A549 (cell line): ENCODE measurements around the gene PLGRKT. TPM values are rescaled to one million over a fixed set of nuclear protein-coding genes. Genes with fewer than 3 reads are reported as not detected.

Source experiments
- ATAC-seq, 2 experiments: fragments of 200-7000 bp in 1 of 2; fragments of >200 bp in 1 of 2; cut with Nextera tagmentation in 1 of 2; cut with Tn5 transposase in 1 of 2; 3 replicates each; pipeline versions ENCODE4 v1.8.0 to v1.9.1; 2018 to 2020; ENCODE audit warnings: mild to moderate bottlenecking in 1 of 2, moderate library complexity in 1 of 2
- CTCF ChIA-PET: fragments of 300-600 bp; sonication (Branson Sonifier 250); formaldehyde crosslinking; extraction: SDS; loops from one replicate; lab custom pipeline; 2021; ENCODE audit warnings: antibody characterized with exemption, inconsistent platforms; lab: Yijun Ruan, JAX
- POLR2A ChIA-PET: fragments of 350-600 bp; formaldehyde crosslinking; extraction: SDS; loops from one replicate; lab custom pipeline; 2021; ENCODE audit warnings: antibody characterized with exemption, inconsistent platforms; lab: Yijun Ruan, JAX
- DNase-seq, 2 experiments: peaks; one replicate each; pipeline versions ENCODE4 v3.0.0 to v3.0.0-alpha.2; 2011 to 2016; ENCODE audit warnings: low read depth in 1 of 2, low spot score in 1 of 2
- FAIRE-seq: peaks from 2 replicates; lab custom pipeline; 2011; peaks lifted over from hg19 to GRCh38; lab: Jason Lieb, UNC
- H3K27ac ChIP-seq, 2 experiments: fragments of >200 bp; sonication (Bioruptor Twin); formaldehyde crosslinking; 3 replicates each; pipeline ENCODE4 v1.5.1; 2016 to 2017
- H3K4me1 ChIP-seq: fragments of >200 bp; sonication (Bioruptor Twin); formaldehyde crosslinking; 3 replicates; pipeline ENCODE4 v1.6.1; 2016
- H3K4me2 ChIP-seq: fragments of >200 bp; sonication (Bioruptor Twin); formaldehyde crosslinking; 3 replicates; pipeline ENCODE4 v1.6.1; 2016
- H3K4me3 ChIP-seq: fragments of >200 bp; sonication (Bioruptor Twin); formaldehyde crosslinking; 3 replicates; pipeline ENCODE4 v1.5.1; 2016
- H3K9me3 ChIP-seq: fragments of >200 bp; sonication (Bioruptor Twin); formaldehyde crosslinking; 3 replicates; pipeline ENCODE4 v1.6.1; 2016
- BHLHE40 ChIP-seq: IDR thresholded peaks from 2 replicates; pipeline ENCODE4 v1.6.1; 2012; ENCODE audit warnings: low read depth, low read length, inconsistent platforms
- CBX2 ChIP-seq: fragments of 200-600 bp; sonication (generic); IDR thresholded peaks from 2 replicates; pipeline ENCODE4 v1.6.1; 2016; ENCODE audit warnings: low read depth, mild to moderate bottlenecking, borderline replicate concordance
- CTCF ChIP-seq: fragments of >200 bp; sonication (Bioruptor Twin); formaldehyde crosslinking; IDR thresholded peaks from 3 replicates; pipeline ENCODE4 v1.5.1; 2016
- E2F6 ChIP-seq: IDR thresholded peaks from 2 replicates; pipeline ENCODE4 v1.6.1; 2012; ENCODE audit warnings: low read depth, borderline replicate concordance
- EHMT2 ChIP-seq: fragments of 200-600 bp; sonication (generic); IDR thresholded peaks from 2 replicates; pipeline ENCODE4 v1.6.1; 2016; ENCODE audit warnings: antibody characterized with exemption, low read depth, mild to moderate bottlenecking, moderate library complexity
- EP300 ChIP-seq, 2 experiments: fragments of >200 bp; sonication (Bioruptor Twin); formaldehyde crosslinking; IDR thresholded peaks; 2 replicates in 1 of 2; 3 replicates in 1 of 2; pipeline ENCODE4 v1.6.1; 2016 to 2017
- FOSB ChIP-seq: fragments of 250-450 bp; sonication (Bioruptor Pico); IDR thresholded peaks from 2 replicates; pipeline ENCODE4 v1.5.0; 2020; ENCODE audit warnings: mild to moderate bottlenecking, moderate library complexity
- GATA3 ChIP-seq: IDR thresholded peaks from 2 replicates; pipeline ENCODE4 v1.6.1; 2012; ENCODE audit warnings: borderline replicate concordance
- HDAC2 ChIP-seq: fragments of 200-600 bp; sonication (generic); IDR thresholded peaks from 2 replicates; pipeline ENCODE4 v1.6.1; 2016
- HMGXB4 ChIP-seq: fragments of 250-450 bp; sonication (Bioruptor Pico); IDR thresholded peaks from 2 replicates; pipeline ENCODE4 v1.5.0; 2021; ENCODE audit warnings: mild to moderate bottlenecking, moderate library complexity, borderline replicate concordance
- HOXB5 ChIP-seq: fragments of 250-450 bp; sonication (Bioruptor Pico); IDR thresholded peaks from 2 replicates; pipeline ENCODE4 v1.5.0; 2020; ENCODE audit warnings: mild to moderate bottlenecking, moderate library complexity
- JUN ChIP-seq, 2 experiments: fragments of >200 bp; sonication (Bioruptor Twin); formaldehyde crosslinking; IDR thresholded peaks; 2 replicates in 1 of 2; 3 replicates in 1 of 2; pipeline ENCODE4 v1.6.1; 2016 to 2017
- JUNB ChIP-seq: fragments of >200 bp; sonication (Bioruptor Twin); formaldehyde crosslinking; IDR thresholded peaks from 2 replicates; pipeline ENCODE4 v1.6.1; 2016
- KDM5A ChIP-seq: fragments of 200-600 bp; sonication (generic); IDR thresholded peaks from 2 replicates; pipeline ENCODE4 v1.6.1; 2016; ENCODE audit warnings: antibody characterized with exemption, mild to moderate bottlenecking
- MAX ChIP-seq: IDR thresholded peaks from 2 replicates; pipeline ENCODE4 v1.6.1; 2012
- MYC ChIP-seq: IDR thresholded peaks from 2 replicates; pipeline ENCODE4 v1.6.1; 2012; ENCODE audit warnings: mild to moderate bottlenecking, inconsistent platforms, low read length, improper control_type of control experiment, borderline replicate concordance
- NR3C1 ChIP-seq: fragments of >200 bp; sonication (Bioruptor Twin); formaldehyde crosslinking; IDR thresholded peaks from 3 replicates; pipeline ENCODE4 v1.6.1; 2017
- RAD21 ChIP-seq, 2 experiments: fragments of >200 bp in 1 of 2; sonication (Bioruptor Twin) in 1 of 2; formaldehyde crosslinking in 1 of 2; IDR thresholded peaks in 1 of 2; conservative IDR thresholded peaks in 1 of 2; 2 replicates in 1 of 2; 3 replicates in 1 of 2; pipeline ENCODE4 v1.6.1; 2012 to 2018; ENCODE audit warnings: inconsistent platforms in 1 of 2
- RCOR1 ChIP-seq: fragments of 150-350 bp; IDR thresholded peaks from 2 replicates; pipeline ENCODE4 v1.6.1; 2014; ENCODE audit warnings: antibody characterized with exemption, low read length, low read depth
- RFX5 ChIP-seq: fragments of 450-650 bp; IDR thresholded peaks from 2 replicates; pipeline ENCODE4 v1.7.1; 2014; ENCODE audit warnings: antibody characterized with exemption, mild to moderate bottlenecking, moderate library complexity
- RNF2 ChIP-seq: fragments of 200-600 bp; sonication (generic); IDR thresholded peaks from 2 replicates; pipeline ENCODE4 v1.6.1; 2016; ENCODE audit warnings: low read depth, mild to moderate bottlenecking, antibody characterized with exemption, moderate library complexity, borderline replicate concordance
- TP53 ChIP-seq: fragments of 250-450 bp; sonication (Bioruptor Pico); IDR thresholded peaks from 2 replicates; pipeline ENCODE4 v1.5.0; 2021; ENCODE audit warnings: mild to moderate bottlenecking, moderate library complexity
- USF2 ChIP-seq: fragments of 450-650 bp; IDR thresholded peaks from 2 replicates; pipeline ENCODE4 v1.6.1; 2014; ENCODE audit warnings: antibody characterized with exemption
- ZC3H11A ChIP-seq: fragments of 450-650 bp; IDR thresholded peaks from 2 replicates; pipeline ENCODE4 v1.6.1; 2014; ENCODE audit warnings: antibody characterized with exemption, mild to moderate bottlenecking
- ZFP36 ChIP-seq: fragments of 450-650 bp; IDR thresholded peaks from 2 replicates; pipeline ENCODE4 v1.6.1; 2014; ENCODE audit warnings: borderline replicate concordance; ENCODE audit not compliant: partially characterized antibody
- ZNF302 ChIP-seq: fragments of 250-450 bp; sonication (Bioruptor Pico); IDR thresholded peaks from 2 replicates; pipeline ENCODE4 v1.9.0; 2021; ENCODE audit warnings: inconsistent platforms, mild to moderate bottlenecking, moderate library complexity
- WGBS: methylation state at CpG from one replicate; pipeline ENCODE4 v1.1.6; 2017; ENCODE audit errors: missing lambda C conversion rate; 5-methylcytosine and 5-hydroxymethylcytosine counted together
- polyA plus RNA-seq, 4 experiments: library from polyadenylated mRNA; depleted of rRNA in 3 of 4; stranded (reverse); fragments of >200 nt; fragmentation: RNase III in 1 of 4; extraction: RNeasy Plus Mini Kit Qiagen cat#74134 plus additional on column Dnase treatment in 1 of 4; gene quantifications; 2 replicates in 3 of 4; 3 replicates in 1 of 4; pipeline ENCODE4 v1.2.3, GENCODE V29; 2011 to 2017

Gene PLGRKT
- polyA plus RNA-seq, 2 of the 4 experiments (the other 2 are of a cell fraction): 24.3 to 37.7 TPM

- H3K9me3 ChIP-seq: no peaks in the 10 kb centered on the region
- POLR2A ChIA-PET: no interaction called here
- TF ChIP-seq RCOR1: no peak
- no peak for TF ChIP-seq EHMT2
- no peak for TF ChIP-seq RAD21 (conservative IDR thresholded peaks at IDR 0.05 in 1 of 2, IDR thresholded peaks at IDR 0.05 in 1 of 2)
- no peak for TF ChIP-seq HMGXB4 (CRISPR knock-in tag)
- no peak for TF ChIP-seq HOXB5 (CRISPR knock-in tag)
- TF ChIP-seq FOSB: no peak
- TF ChIP-seq EP300 (IDR thresholded peaks at IDR 0.05): no peak
- no peak for TF ChIP-seq KDM5A
- TF ChIP-seq ZFP36: no peak
- no peak overlapping the region for H3K27ac ChIP-seq
- H3K4me3 ChIP-seq: no peak overlapping the region
- FAIRE-seq (no peak), ATAC-seq (no peak), DNase-seq (no peak)
- no peaks in the 10 kb centered on the region for H3K4me1 ChIP-seq
- WGBS: 82% methylated on average over 5 of the region's 5 CpGs
- H3K4me2 ChIP-seq: no peak overlapping the region
- CTCF ChIA-PET: interaction anchor here (2.0 kb wide), 1 partner anchor 21 kb away, joined by 4 read pairs; no protein-coding TSS in a partner anchor
Observed at GRCh38 chr9:5486988-5487387, 49.3 kb upstream of the PLGRKT start.

- FAIRE-seq (no peak), DNase-seq (no peak)
- POLR2A ChIA-PET: no interaction called here
- TF ChIP-seq RCOR1: no peak
- no peak for TF ChIP-seq E2F6
- TF ChIP-seq, all 56 proteins: peak for 0
- Histone ChIP-seq H3K4me1 (peaks cover under 1% of the 10 kb centered on the region; the same call in 1 of the 3 replicates), H3K27ac (no peak overlapping the region), H3K4me3 (no peak overlapping the region), H3K9me3 (no peaks in the 10 kb centered on the region), H3K4me2 (no peak overlapping the region)
- WGBS: 83% methylated on average over 5 of the region's 5 CpGs
- CTCF ChIA-PET: no interaction called here
- ATAC-seq: no peak
Observed at GRCh38 chr9:5485378-5486085, 47.8 kb upstream of the PLGRKT start.

- POLR2A ChIA-PET: no interaction called here
- CTCF ChIA-PET: interaction anchor here (1.8 kb wide), 1 partner anchor 117 kb away, joined by 4 read pairs; no protein-coding TSS in a partner anchor
- no peaks in the 10 kb centered on the region for H3K9me3 ChIP-seq
- FAIRE-seq (no peak), ATAC-seq (no peak), DNase-seq (no peak)
- H3K4me2 ChIP-seq: no peak overlapping the region
- WGBS: 48% methylated on average over 2 of the region's 2 CpGs
- TF ChIP-seq GATA3 (no peak), RFX5 (no peak), EHMT2 (no peak), USF2 (no peak), ZC3H11A (no peak), MYC (no peak), ZNF302 (no peak), RCOR1 (no peak), TP53 (CRISPR knock-in tag) (no peak), JUNB (no peak), JUN (IDR thresholded peaks at IDR 0.05) (no peak), MAX (no peak), E2F6 (no peak), HDAC2 (no peak), CBX2 (no peak), NR3C1 (no peak), BHLHE40 (no peak), RNF2 (no peak), CTCF (no peak)
- H3K4me1 ChIP-seq: peaks cover 8% of the 10 kb centered on the region; the same call in 1 of the 3 replicates
- H3K27ac ChIP-seq: no peak overlapping the region
- no peak overlapping the region for H3K4me3 ChIP-seq
Observed at GRCh38 chr9:5483306-5483705, 45.6 kb upstream of the PLGRKT start.
